Measurements from ENCODE around the gene RAPGEF1. TPM values are rescaled to one million over a fixed set of nuclear protein-coding genes. Genes with fewer than 3 reads are reported as not detected.

Gene RAPGEF1
- total and polyA plus RNA-seq, 2 of the 13 experiments (the other 11 are each of a cell fraction or from before 2014, with no cell fraction given) = 21.2 to 38.9 TPM

DNA sequence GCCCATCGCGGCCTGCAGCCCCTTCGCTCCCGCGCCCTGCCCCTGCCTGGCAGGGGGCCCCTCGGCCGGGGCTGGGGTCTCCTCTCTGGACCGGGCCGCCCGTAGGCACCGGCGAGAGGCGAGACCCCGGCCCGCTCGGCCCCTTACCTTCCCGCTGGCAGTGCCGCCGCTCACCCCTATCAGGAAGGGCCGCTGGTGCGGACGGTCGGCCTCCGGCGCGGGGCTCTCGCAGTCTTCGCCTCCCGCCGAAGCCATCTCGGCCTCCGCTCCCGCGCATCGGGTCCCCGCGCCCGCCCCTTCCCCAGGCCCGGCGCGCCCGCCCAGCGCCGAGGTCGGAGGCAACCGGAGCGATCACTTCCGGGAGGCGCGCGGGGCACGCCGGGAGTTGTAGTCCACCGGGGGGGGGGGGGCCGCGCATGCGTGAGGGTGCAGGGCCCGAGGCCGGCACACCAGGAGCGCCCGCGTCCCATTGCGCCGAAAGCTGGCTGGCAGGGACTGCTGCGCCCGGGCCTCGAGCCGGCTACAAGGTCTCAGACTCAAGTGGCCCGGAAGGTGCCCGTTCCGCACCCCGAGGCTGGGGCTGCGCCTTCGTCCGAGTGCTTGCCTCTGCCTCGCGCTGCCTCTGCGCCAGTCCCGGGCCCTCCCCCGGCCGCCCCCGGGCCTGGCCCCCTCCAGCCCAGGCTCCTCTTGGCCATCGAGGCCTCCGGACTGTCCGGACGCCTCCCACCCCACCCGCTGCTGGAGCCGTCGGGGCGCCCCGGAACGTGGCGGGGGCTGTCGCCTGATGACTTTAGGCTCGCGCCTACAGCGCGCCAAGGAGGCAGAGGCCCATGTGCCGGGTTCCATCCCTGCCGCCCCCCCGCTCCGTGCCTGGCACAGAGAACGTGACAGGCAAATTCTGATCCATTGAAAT is 208.7 kb downstream of the RAPGEF1 start, which contains the start of gene UCK1 (continued):
- TF ChIP-seq, protein P1, sequence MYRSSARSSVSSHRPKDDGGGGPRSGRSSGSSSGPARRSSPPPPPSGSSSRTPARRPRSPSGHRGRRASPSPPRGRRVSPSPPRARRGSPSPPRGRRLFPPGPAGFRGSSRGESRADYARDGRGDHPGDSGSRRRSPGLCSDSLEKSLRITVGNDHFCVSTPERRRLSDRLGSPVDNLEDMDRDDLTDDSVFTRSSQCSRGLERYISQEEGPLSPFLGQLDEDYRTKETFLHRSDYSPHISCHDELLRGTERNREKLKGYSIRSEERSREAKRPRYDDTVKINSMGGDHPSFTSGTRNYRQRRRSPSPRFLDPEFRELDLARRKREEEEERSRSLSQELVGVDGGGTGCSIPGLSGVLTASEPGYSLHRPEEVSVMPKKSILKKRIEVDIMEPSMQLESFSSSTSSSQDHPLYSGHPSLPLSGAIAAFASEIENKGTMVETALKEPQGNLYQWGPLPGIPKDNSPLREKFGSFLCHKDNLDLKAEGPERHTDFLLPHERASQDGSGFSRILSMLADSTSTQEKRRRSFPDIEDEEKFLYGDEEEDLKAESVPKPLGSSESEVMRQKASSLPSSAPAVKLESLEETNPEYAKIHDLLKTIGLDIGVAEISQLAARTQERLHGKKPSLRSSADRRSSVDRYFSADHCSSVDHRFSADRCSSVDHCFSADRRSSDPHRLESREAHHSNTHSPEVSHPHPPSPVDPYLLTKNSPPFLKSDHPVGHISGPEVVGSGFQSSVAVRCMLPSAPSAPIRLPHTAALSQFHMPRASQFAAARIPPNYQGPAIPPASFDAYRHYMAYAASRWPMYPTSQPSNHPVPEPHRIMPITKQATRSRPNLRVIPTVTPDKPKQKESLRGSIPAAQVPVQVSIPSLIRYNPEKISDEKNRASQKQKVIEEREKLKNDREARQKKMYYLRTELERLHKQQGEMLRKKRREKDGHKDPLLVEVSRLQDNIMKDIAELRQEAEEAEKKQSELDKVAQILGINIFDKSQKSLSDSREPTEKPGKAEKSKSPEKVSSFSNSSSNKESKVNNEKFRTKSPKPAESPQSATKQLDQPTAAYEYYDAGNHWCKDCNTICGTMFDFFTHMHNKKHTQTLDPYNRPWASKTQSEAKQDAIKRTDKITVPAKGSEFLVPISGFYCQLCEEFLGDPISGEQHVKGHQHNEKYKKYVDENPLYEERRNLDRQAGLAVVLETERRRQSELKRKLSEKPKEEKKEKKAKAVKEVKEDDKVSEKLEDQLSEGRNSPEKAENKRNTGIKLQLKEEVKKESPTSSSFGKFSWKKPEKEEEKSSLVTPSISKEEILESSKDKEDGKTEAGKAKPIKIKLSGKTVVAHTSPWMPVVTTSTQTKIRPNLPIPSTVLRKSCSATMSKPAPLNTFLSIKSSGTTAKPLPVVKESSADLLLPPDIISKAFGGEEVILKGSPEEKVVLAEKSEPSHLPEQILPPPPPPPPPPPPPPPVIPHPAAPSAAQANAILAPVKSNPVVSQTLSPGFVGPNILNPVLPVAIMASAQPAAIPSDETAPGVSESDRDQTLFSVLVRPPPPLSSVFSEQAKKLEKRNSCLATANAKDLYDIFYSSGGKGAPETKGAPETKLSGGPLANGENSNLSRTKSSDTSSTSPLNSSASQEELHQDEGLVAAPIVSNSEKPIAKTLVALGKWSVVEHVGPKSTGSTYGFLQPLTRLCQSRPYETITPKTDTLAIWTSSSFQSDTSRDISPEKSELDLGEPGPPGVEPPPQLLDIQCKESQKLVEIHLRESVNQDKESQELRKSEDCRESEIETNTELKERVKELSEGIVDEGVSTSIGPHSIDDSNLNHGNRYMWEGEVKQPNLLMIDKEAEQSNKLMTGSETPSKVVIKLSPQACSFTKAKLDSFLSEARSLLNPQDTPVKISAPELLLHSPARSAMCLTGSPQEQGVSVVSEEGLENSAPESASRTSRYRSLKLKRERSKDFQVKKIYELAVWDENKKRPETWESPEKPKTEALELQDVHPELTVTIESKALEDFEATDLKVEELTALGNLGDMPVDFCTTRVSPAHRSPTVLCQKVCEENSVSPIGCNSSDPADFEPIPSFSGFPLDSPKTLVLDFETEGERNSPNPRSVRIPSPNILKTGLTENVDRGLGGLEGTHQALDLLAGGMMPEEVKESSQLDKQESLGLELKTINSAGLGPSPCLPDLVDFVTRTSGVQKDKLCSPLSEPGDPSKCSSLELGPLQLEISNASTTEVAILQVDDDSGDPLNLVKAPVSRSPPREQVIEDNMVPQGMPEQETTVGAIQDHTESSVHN (CRISPR knock-in tag; IDR thresholded peaks at IDR 0.05) = no peak
- TF ChIP-seq KAT8 (CRISPR knock-in tag; IDR thresholded peaks at IDR 0.05) (0 out of 2 replicates have a peak, but pooled peaks have one; percentile 21), JUND (CRISPR knock-in tag; IDR thresholded peaks at IDR 0.05) (no peak), MED13 (CRISPR knock-in tag; IDR thresholded peaks at IDR 0.05) (no peak), ZNF558 (CRISPR knock-in tag; IDR thresholded peaks at IDR 0.05; ENCODE audit: borderline replicate concordance) (no peak), MLLT10 (CRISPR knock-in tag; IDR thresholded peaks at IDR 0.05) (no peak), ZNF709 (CRISPR knock-in tag; IDR thresholded peaks at IDR 0.05) (no peak)
- TF ChIP-seq, protein P2, sequence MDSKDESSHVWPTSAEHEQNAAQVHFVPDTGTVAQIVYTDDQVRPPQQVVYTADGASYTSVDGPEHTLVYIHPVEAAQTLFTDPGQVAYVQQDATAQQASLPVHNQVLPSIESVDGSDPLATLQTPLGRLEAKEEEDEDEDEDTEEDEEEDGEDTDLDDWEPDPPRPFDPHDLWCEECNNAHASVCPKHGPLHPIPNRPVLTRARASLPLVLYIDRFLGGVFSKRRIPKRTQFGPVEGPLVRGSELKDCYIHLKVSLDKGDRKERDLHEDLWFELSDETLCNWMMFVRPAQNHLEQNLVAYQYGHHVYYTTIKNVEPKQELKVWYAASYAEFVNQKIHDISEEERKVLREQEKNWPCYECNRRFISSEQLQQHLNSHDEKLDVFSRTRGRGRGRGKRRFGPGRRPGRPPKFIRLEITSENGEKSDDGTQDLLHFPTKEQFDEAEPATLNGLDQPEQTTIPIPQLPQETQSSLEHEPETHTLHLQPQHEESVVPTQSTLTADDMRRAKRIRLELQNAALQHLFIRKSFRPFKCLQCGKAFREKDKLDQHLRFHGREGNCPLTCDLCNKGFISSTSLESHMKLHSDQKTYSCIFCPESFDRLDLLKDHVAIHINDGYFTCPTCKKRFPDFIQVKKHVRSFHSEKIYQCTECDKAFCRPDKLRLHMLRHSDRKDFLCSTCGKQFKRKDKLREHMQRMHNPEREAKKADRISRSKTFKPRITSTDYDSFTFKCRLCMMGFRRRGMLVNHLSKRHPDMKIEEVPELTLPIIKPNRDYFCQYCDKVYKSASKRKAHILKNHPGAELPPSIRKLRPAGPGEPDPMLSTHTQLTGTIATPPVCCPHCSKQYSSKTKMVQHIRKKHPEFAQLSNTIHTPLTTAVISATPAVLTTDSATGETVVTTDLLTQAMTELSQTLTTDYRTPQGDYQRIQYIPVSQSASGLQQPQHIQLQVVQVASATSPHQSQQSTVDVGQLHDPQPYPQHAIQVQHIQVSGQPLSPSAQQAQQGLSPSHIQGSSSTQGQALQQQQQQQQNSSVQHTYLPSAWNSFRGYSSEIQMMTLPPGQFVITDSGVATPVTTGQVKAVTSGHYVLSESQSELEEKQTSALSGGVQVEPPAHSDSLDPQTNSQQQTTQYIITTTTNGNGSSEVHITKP (CRISPR knock-in tag; IDR thresholded peaks at IDR 0.05; ENCODE audit: low read depth) = no peak
- TF ChIP-seq, protein P3, sequence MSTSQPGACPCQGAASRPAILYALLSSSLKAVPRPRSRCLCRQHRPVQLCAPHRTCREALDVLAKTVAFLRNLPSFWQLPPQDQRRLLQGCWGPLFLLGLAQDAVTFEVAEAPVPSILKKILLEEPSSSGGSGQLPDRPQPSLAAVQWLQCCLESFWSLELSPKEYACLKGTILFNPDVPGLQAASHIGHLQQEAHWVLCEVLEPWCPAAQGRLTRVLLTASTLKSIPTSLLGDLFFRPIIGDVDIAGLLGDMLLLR (CRISPR knock-in tag; IDR thresholded peaks at IDR 0.05) = no peak
- TF ChIP-seq, protein P4, sequence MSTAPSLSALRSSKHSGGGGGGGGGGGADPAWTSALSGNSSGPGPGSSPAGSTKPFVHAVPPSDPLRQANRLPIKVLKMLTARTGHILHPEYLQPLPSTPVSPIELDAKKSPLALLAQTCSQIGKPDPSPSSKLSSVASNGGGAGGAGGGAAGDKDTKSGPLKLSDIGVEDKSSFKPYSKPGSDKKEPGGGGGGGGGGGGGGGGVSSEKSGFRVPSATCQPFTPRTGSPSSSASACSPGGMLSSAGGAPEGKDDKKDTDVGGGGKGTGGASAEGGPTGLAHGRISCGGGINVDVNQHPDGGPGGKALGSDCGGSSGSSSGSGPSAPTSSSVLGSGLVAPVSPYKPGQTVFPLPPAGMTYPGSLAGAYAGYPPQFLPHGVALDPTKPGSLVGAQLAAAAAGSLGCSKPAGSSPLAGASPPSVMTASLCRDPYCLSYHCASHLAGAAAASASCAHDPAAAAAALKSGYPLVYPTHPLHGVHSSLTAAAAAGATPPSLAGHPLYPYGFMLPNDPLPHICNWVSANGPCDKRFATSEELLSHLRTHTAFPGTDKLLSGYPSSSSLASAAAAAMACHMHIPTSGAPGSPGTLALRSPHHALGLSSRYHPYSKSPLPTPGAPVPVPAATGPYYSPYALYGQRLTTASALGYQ (CRISPR knock-in tag; IDR thresholded peaks at IDR 0.05) = no peak
